Activated T-cell treated with anti-CD3 and anti-CD28 coated beads, Interleukin-2, amount 50 U/mL, for 48 hours (primary cell): Measurements from ENCODE around the gene HOXB8.
A peak's percentile ranks its signal among the peaks of the same experiment; 100 is the strongest.

ENCODE experiments used
- DNase-seq, 2 experiments: peaks; one replicate each; pipeline ENCODE4 v3.0.0-alpha.2; 2020

HOXB8 gene

GRCh38 chr17:48624544-48625494 lies 9.7 kb upstream of the HOXB8 start:
- no peak for DNase-seq

GRCh38 chr17:48624118-48624517 lies 9.0 kb upstream of the HOXB8 start:
- no peak for DNase-seq

DNA sequence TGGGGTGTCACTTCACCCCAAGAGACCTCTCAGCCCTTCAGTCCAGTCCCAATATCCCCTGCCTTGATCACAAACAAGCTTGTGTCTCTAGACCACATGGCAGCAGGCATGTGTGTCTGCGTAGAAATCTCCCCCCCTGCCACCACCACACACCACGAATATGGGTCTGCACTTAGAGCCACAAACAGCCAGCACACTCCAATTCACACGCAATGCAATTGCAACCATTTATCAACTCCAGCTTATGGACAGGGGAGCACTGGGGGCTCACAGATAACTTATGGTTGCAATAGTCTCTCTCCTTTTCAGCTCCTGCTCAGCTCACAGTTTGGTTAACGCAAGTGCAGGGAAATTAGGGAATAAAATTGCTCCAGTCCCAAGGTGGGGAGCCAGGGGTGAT lies 8.5 kb upstream of the HOXB8 start:
- no peak for DNase-seq

DNA sequence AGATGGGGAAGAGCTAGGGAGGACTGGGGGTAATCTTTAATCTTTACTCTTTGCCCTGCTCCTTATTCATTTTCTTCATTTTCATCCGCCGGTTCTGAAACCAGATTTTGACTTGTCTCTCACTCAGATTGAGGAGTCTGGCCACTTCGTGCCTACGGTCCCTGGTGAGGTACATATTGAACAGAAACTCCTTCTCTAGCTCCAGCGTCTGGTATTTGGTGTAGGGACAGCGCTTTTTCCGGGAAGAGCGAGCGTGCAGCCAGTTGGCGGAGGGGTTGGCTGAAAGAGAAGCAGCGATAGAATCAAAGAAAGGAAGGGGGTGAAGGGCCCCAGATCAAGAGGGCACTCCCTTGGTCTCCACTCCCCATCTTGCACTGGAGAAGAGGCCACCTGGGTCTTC lies 7.8 kb upstream of the HOXB8 start:
- DNase-seq: no peak

DNA sequence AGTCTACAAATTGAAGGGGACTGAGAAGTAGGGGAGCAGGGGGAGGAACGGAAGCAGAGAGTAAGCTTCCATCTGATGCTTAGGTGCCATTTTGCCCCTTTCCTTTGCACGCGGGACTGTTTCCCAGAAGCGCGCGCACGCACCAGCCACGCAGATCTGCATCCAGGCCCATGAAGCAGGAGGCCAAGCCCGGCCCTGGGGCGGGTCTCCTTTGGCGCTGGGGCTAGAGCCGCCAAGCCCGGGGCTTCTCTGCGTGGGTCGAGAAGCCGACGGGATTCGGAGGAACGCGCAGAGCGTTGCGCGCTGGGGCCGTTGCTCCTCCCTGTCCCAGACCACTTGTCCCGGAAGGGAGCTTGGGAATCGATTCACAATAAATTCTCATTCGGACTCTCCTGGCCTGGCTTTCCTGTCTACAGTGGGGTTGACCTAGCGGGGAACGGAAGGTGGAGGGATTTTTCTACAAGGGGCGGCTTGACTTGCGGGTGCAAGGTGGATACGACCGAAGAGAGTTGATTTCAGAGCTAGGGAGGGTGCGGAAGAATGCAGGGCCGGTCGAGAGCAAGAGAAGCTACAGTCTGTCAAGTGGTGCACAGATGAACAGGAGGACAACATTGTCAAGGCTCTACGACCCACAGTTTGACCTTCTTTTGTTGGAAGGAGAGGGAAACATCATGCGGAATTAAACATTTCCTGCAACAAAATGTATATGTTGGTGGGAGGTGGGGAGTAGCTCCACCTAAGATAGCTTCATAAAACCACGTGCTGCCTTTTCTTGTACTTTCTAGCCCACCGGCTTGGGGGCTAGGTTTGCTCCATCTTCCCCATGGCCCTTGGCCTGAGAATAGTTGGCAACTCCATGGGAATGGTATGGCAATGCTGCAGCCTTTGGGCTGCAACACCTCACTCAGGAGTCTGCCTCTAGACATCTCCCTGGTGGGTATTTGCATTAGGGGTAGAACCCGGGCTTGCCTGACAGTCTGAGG lies 6.6 kb upstream of the HOXB8 start:
- no peak for DNase-seq

DNA sequence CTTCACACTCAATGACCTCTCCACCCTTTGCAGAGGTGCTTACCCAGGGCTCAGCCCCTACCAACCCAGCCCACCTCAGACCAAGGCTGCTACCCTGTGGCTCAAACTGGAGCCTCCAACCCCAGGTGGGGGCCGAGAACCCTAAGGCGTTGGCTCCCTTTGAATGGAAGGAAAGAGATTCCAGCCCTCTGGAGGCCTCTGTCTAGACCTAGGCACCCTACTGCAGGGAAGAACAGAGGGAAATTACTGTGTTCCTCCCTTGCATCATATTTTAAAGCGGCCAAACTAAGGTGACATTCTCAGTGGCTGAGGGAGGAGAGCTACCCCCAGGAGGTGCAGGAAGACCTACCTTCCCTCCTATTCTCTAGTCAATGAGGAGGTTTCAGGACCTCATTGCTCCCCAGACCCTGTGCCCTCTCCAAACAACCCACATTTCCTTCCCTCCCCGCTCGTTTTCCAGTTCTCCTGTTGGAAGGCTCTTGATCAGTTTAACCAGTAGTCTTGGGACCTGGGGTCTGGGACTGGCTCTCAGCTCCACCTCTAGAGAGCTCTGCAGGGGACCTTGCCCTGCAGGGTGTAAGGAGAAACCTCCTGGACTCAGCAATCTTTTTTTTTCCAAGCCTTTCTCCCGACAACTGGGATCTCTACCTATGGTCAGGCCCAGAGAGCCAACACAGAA lies 5.5 kb upstream of the HOXB8 start:
- no peak for DNase-seq

DNA sequence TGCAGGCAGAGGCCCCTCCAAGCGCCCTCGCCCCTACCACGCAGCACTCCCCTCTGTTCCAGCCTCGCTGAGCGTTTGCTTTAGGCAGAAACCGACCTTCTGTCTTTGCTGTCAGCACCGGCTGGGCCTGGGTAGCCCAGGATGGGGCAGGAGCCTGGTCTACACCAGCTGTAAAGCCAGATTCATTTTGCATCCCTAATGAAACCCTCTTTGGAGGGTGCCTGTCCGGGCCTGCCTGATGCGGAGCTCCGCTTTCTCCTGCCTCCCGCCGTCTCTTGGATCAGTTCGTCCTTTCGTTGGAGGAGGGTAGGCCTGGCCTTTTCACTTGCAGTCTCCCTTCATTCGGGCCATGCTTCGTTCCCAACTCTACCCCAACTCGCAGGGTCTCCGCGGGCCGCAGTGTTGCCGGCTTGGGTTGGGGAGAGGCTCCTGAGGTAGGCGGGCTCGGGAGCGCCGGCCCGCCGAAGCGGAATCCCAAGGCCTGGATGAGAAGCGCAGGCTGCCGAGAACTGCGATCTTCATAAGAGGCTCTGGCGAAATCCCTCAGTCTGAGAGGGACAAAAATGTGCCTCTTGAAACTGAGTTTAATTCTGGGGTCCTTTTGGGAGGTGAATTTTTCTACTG lies 4.8 kb upstream of the HOXB8 start:
- no peak for DNase-seq

DNA sequence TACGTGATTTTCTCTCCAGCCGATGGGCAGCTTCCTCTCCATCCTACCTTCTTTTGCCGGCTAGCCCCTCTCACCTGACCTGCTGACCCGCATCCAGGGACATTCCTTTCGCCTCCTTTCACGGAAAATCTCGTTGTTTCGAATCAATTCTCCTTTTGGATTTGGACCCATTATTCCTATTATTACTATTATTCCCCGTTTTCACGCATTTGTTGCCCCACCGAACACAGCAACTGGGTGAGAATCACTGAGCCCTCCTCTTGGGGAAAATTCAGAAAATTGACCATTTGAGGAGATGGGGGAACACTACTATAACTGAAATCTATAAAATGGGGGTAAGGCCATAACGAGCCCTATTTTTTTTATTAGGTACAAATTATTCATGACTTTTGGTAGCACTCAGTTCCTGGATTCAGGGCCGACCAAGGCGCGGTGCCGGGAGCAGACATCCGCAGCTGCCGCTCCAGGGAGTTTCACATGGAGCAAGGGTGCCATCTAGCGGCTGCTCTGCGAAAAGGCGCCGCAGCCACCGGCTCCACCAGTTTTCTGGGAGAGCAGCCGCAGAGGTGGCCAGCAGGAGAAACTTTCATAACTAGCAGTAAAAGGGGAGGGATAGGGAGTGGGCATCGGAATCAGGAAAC lies 3.3 kb upstream of the HOXB8 start:
- DNase-seq: peak; percentile 88 to 90

- no peak for DNase-seq
These were observed 2.6 kb upstream of the HOXB8 start for GRCh38 chr17:48617471-48618255.

GRCh38 chr17:48616717-48617470 lies 1.8 kb upstream of the HOXB8 start:
- no peak for DNase-seq

GRCh38 chr17:48615963-48616716 lies 1.0 kb upstream of the HOXB8 start:
- DNase-seq: no peak

GRCh38 chr17:48613862-48614694 lies 1.0 kb downstream of the HOXB8 start:
- DNase-seq: peak; percentile 62 to 69

- peak; percentile 62 to 67 for DNase-seq
These were observed 2.0 kb downstream of the HOXB8 start for GRCh38 chr17:48612854-48613691.

GRCh38 chr17:48612456-48612853 lies 2.6 kb downstream of the HOXB8 start:
- no peak for DNase-seq

DNA sequence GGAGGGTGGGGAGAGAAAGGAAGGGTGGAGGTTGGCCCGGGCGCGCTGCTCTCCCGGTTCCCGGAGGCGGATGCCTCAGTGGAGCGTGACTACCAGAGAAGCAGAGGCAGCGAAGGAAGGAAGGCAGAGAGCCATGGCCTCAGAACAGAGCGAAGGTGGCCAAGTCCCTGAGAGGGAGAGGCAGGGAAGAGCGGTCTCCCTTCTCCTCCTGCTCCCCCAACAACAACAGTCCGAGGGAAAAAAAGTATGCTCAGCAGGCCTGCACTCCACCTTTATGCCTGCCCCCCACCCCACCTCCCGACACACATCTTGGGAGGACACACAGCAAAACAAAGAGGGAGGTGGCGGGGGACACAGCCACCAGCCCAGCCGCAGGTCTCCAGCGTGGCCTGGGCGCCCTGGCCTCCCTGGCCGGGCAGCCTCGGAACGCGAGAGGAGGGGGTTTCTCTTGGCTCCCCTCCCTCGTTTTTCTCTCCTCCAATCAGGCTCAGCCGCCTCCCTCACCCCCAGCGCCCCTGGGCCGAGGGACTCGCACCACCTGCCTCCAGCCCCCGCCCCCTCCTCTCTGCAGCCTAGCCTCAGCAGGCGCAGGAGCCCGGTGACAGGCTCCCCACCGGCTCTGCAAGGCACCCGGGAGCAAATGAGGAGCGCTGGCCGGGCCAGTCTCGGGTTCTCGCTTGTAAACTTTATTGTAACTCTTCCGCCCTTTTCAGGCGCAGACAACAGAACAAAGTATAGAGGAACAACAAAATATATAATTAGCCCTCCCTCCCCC lies 3.2 kb downstream of the HOXB8 start:
- DNase-seq: no peak

GRCh38 chr17:48611213-48611612 lies 3.9 kb downstream of the HOXB8 start:
- no peak for DNase-seq
